EH (cell line): ENCODE data around the gene BCAP31.
A peak's percentile ranks its signal among the peaks of the same experiment; 100 is the strongest.
"Not testable (repeated sequence)": the region's sequence is repeated elsewhere in the genome, so short reads cannot be mapped to it uniquely, and the experiment has no call there.

Experiments used
- DNase-seq: peaks from one replicate; pipeline ENCODE4 v3.0.0-alpha.2; 2015; ENCODE audit warnings: low read depth

BCAP31 gene

GRCh38 chrX:153733651-153734240, 9.6 kb upstream of the BCAP31 start:
- DNase-seq, result no peak

DNA sequence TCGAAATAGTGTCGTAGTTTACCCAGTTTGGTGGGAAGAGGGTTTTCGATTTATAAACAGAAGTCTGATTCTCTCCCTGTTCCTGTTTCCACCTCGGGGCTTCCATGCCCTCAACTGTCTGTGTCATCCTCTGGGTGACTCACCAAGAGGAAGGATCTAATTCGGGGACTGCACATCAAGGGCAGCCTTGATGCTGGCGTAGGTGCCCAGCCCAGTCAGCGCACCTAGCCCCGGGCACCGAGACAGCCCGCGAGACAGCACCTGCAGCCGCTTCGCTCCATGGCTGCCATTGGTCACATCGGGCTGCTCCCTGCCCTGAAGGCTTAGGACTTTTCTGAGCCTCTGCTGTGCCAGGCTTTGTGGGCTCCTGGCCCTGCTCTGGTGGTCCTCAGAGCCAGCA, 8.2 kb upstream of the BCAP31 start:
- peak; percentile 50 for DNase-seq

DNA sequence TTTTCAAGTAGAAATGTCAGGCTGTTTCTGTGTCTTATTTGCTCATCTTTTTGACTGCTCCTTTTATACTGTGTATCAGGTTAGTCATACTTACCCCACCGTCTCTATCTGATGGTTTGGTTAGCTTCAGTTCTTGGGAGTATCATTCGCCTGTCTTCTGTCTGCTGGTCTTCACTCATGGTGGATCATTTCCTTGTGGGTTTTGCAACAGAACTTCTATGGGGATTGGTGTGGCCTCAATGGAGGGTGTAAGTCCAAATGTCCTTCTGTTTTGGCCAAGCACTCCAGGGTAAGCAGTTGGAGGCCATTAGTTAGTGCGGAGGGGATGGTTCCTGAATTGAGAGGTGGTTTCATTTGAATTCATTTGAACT, 7.6 kb upstream of the BCAP31 start:
- DNase-seq, result no peak

- no peak for DNase-seq
These were observed 7.1 kb upstream of the BCAP31 start for GRCh38 chrX:153731117-153731844.

- DNase-seq, result not testable (repeated sequence)
These were observed 5.9 kb upstream of the BCAP31 start for GRCh38 chrX:153730115-153730514.

DNA sequence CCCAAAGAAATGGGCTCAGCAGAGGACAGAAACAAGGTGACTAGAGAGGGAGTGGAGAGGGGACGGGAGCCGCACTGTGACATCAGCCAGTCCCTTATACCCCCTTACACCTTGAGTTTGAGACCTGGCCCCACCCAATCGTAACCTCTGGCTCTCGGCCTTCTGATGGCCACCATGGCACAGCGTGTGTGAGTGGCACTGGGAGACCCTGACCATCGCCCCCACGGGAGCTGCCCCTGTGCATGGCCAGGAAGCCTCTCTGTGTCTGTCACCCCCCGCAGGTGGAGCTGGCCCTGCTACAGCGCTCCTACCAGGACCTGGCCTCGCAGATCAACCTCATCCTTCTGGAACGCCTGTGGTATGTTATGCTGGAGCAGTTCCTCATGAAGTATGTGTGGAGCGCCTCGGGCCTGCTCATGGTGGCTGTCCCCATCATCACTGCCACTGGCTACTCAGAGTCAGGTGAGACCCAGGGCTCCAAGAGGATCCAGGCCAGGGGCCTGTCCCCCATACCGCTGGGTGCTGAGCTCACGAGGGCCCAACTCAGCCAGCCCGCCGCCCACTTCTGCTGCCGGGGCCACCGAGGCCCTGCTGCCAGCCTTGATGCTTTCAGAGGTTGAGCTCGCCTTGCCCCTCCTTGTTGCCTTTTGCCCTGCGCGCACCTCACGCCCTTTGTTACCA, 4.9 kb upstream of the BCAP31 start:
- DNase-seq, result no peak

GRCh38 chrX:153728095-153728494, 3.9 kb upstream of the BCAP31 start:
- no peak for DNase-seq

DNA sequence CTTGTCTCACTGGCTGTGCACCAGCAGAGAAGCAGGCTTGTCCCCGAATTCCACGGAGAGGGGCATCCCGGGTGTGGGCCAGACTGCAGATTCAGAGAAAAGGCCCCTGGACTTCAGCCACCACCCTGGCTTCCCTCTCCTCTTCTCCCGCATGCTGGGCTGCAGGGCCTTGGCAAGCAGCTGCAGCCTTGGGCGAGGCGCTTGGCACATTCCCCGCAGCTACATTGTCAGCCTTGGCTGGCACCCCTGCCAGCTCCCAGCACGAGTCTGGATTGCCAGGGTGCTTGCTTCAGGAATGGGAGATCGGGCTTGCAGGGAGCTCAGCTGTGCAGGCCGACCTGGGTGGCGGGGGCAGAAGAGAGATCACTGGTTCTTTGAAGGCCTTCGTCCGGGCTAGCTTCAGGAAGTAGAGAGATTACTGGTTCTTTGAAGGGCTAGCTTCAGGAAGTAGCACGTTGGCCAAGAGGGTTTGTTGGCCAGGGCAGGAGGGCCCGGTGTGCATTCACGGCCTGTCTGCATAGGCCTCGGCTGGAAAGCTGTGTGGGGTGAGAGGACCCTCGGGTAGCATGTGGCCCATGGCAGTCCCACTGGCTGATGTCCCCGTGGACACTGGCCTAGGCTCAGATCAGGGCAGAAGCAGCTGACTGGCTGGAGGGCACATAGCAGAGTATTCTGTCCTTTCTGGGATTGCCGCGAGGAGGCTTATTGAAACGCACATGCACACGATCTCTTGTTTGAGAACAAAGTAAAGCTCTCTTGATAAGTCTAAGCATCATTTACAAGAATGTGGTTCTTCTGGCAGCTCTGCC, 3.1 kb upstream of the BCAP31 start:
- DNase-seq, result peak; percentile 28

DNA sequence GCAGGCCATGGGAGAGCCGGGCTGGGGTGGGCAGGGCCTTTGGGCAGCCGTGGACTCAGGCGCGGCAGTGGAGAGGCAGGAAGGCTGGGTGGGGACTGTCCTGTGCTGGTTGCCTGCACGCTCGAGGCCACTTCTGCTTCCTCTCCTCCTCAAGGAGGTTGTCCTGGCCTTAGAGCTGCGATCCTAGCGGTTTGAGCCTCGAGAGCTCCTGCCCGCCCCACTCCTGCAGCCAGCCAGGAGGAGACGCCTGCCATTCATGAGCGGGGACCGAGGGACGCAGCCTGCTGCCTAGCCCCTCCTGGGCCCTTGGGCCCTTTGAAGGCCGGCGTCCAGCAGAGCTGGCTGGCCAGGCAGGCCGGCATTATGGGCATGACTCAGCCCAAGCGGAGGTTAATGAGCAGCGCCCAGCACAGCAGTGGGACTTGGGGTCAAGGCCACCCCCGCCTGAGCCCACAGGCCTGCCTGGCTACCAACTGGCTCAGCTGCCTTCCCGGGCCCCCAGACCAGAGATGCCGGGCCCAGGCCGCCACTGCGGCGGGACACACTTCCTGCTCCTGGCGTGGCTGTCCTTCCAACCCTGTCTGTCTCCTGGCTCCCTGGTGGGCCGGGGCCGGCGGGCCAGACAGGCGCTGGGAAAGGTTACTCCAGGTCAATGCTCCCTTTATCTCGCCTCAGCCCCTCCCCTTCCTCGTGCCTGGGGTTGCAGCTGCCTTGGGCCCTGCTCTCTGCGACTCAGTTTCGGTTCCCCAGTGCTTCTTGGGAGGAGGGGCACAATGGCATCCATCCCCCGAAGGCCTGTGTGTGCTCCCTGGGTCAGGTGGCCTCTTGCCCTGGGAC, 2.3 kb upstream of the BCAP31 start:
- peak; percentile 77 for DNase-seq

GRCh38 chrX:153725832-153726285, 1.7 kb upstream of the BCAP31 start:
- no peak for DNase-seq

GRCh38 chrX:153725039-153725831, 1.0 kb upstream of the BCAP31 start:
- DNase-seq, result no peak

DNA sequence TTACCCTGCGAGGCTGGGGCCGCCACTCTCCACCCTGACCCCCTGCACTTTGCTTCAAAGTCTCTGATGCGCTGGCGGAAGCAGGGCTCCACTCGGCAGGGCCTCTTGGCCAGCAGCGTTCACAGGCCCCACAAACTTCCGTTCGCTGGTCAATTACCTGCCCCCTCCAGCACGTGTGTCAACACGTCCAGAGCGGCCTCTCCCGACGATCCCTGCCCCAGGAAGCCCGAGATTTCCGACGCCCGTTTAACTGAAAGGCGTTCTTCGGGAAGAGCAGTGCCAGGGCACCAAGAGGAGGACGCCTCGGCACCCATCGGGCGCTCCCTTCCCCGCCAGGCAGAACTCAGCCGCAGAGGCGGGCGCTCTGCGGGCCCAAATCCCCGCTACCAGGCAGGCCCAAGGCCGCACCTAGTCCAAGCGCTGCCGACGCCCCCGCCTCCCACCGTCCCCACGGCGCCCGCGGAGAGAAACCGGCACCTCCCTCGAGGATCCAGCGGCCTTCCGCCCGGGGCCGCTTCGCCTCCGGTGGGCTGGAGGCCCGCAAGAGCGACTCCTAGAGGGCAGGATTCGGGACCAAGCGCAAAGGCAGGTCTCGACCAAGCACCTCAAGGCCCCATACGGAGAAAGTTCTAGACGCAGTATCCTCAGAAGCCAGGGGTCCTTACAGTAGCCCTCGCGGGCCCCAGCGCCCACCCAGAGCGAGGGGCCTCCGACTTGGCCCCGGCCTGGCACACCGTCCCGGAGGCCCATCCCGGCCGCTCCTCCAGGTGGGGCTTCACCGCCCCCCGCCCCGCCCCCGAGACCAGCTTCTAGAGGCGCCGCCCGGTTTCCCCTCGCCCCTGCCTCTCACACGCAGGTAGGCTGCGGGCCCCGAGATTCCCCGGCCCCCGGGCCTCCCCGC, 586 bp downstream of the BCAP31 start:
- peak; percentile 51 for DNase-seq

- DNase-seq, result peak; percentile 15
These were observed 1.4 kb downstream of the BCAP31 start for GRCh38 chrX:153722704-153723350.

DNA sequence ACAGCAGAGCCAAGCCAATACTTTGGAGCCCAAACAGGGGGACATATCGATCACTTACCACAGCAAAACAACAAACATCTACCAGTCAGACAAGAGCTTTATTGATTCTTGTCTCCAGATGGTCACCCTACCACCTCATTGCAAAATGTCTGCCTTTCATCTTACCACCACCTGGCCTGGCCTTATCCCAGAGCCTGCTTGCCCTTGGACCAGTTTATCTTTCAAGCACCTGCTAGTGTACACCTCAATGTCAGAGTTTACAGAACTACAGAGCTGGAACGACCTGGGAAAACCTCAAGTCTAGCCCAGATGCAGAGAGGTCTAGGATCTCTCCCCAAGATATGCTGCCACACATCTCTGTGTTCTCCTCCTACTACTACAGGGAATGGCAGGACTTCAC, 4.5 kb downstream of the BCAP31 start:
- DNase-seq, result no peak

GRCh38 chrX:153719238-153719637, 4.9 kb downstream of the BCAP31 start:
- no peak for DNase-seq

- no peak for DNase-seq
These were observed 6.7 kb downstream of the BCAP31 start for GRCh38 chrX:153717445-153717844.

- peak; percentile 50 for DNase-seq
These were observed 9.9 kb downstream of the BCAP31 start for GRCh38 chrX:153714256-153714655.

DNA sequence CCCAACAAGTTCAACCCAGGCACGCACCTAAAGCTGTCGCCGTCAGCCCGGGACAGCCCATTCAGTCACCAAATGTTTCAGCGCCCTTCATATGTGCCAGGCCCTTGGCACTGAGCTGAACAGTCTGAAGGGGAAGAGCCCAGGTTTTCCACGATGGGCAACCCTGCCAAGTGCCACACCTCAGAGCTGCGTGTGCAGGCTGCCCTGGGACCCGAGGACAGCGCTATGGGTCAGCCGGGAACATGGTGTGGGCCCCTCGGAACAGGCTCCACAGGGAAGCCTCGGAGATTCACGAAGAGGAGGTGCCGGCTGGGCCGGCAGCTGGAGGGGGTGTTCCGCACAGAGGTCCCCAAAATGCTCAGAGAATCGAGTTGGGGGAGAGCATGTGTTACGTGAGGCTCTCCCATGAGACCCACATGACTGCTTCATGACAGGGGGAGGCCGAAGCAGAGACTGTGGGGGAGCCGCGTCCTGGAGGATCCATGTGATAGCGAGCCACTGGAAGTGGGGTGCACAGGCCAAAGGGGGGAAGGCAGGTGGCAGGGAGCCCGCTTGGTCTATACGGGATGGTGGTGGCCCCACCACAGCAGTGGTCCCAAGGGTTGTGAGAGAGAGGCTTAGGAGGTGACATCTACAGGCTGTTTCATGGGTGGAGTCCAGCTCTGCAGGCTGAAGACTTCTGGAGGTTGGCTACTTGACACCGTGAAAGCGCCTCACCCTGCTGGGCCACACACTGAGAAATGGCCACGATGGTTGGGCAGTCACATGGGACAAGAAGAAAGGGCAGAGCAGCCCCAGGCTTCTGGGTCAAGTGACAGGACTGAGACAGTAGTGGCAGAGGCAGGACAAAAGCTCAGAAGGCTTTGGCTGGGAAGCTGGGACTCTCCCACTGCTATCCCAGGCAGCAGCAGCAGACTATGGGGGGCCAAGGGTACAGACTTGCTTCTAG, 14.2 kb downstream of the BCAP31 start:
- DNase-seq, result no peak
